ENCODE data around the gene CCDC136. TPM values are rescaled to one million over a fixed set of nuclear protein-coding genes. Genes with fewer than 3 reads are reported as not detected.

Gene CCDC136
- total RNA-seq, 1 experiment from 2014 or later, result 11.1 TPM

DNA sequence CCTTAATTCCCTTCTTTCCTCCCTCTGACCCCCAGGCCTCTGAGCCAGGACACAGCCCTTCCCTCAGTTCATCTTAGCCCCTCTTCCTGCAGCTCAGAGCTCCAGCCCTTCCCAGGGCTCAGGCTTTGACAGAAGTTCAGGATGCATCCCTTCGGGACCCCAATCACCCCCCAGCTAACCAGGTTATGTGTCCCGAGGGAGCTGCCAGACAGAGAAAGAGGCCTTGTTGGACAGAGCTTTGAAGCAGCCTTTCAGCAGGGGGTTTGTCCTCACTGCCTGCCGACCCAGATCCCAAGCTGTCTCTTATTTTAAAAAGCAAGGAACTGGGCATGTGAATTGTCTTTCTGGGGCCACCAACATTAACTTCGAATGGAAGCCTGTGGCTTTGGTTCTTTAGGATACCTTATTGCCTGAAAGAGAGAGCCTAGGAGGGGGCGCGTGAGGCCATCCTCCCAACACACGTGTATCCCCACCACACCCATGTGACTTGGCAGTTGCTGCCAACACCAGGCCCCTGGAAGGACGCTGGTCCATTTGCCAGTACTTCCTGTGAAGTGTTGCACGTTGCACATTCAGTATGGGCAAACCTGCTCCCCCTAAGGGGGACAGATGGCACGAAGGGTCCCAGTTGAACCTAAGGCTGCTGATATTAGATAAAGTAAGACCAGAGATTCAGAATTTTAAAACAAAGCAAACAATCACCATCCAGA lies 858 bp downstream of the CCDC136 start:
- H3K9me2 ChIP-seq (ENCODE audit: insufficient read depth), result no peaks in the 10 kb centered on the region
- no peak overlapping the region for H3K4me3 ChIP-seq (replicated peaks in 1 of 2; ENCODE audit: low read depth in 1 of 2, low read length in 2 of 2)
- H3K27me3 ChIP-seq (ENCODE audit: insufficient read depth, low read length), result no peaks in the 10 kb centered on the region
- H3K9me3 ChIP-seq (ENCODE audit: control insufficient read depth in 1 of 2, insufficient read depth in 1 of 2, low read depth in 1 of 2, low read length in 2 of 2), result no peaks in the 10 kb centered on the region
- RAD21 ChIA-PET (ENCODE audit: low non-redundant PET in 1 of 2, low total read pairs in 2 of 2, uncharacterized antibody in 2 of 2, unreplicated experiment in 2 of 2), result no interaction called here
- H3K9ac ChIP-seq (ENCODE audit: low read length), result no peak overlapping the region
- no peaks in the 10 kb centered on the region for H3K79me2 ChIP-seq (ENCODE audit: insufficient read depth, low read length)
- H3K4me1 ChIP-seq (ENCODE audit: control insufficient read depth in 1 of 2, insufficient read depth in 2 of 2, low read length in 2 of 2), result peaks cover 0 to 6% of the 10 kb centered on the region in 2 experiments; a peak in 1 of 4 replicates
- TF ChIP-seq POLR2AphosphoS5 (IDR thresholded peaks at IDR 0.05; ENCODE audit: low read depth, low read length) (no peak), YY1 (IDR thresholded peaks at IDR 0.05; ENCODE audit: extremely low read depth, insufficient replicate concordance, low read depth, low read length) (no peak), ELF1 (IDR thresholded peaks at IDR 0.05; ENCODE audit: borderline replicate concordance, low read depth) (no peak), EZH2phosphoT487 (IDR thresholded peaks at IDR 0.05; ENCODE audit: borderline replicate concordance) (no peak), SP1 (IDR thresholded peaks at IDR 0.05; ENCODE audit: low read depth) (no peak), TCF7L2 (IDR thresholded peaks at IDR 0.05; ENCODE audit: borderline replicate concordance, extremely low read depth, insufficient read depth, insufficient read length) (no peak), FOSL1 (IDR thresholded peaks at IDR 0.05; ENCODE audit: low read depth) (no peak), SRF (IDR thresholded peaks at IDR 0.05; ENCODE audit: low read depth) (no peak), EGR1 (IDR thresholded peaks at IDR 0.05; ENCODE audit: low read depth) (no peak), ZFX (IDR thresholded peaks at IDR 0.05) (no peak), CEBPB (IDR thresholded peaks at IDR 0.05; ENCODE audit: low read depth) (no peak), RAD21 (IDR thresholded peaks at IDR 0.05; ENCODE audit: low read depth) (no peak), SIN3A (IDR thresholded peaks at IDR 0.05; ENCODE audit: low read depth) (no peak), EZH2 (IDR thresholded peaks at IDR 0.05) (no peak)
- TF ChIP-seq, protein P1, sequence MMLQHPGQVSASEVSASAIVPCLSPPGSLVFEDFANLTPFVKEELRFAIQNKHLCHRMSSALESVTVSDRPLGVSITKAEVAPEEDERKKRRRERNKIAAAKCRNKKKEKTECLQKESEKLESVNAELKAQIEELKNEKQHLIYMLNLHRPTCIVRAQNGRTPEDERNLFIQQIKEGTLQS (IDR thresholded peaks at IDR 0.05), result no peak
- TF ChIP-seq, protein P2, sequence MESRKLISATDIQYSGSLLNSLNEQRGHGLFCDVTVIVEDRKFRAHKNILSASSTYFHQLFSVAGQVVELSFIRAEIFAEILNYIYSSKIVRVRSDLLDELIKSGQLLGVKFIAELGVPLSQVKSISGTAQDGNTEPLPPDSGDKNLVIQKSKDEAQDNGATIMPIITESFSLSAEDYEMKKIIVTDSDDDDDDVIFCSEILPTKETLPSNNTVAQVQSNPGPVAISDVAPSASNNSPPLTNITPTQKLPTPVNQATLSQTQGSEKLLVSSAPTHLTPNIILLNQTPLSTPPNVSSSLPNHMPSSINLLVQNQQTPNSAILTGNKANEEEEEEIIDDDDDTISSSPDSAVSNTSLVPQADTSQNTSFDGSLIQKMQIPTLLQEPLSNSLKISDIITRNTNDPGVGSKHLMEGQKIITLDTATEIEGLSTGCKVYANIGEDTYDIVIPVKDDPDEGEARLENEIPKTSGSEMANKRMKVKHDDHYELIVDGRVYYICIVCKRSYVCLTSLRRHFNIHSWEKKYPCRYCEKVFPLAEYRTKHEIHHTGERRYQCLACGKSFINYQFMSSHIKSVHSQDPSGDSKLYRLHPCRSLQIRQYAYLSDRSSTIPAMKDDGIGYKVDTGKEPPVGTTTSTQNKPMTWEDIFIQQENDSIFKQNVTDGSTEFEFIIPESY (IDR thresholded peaks at IDR 0.05; ENCODE audit: extremely low read depth, insufficient replicate concordance, low read length), result no peak
- TF ChIP-seq, protein P3, sequence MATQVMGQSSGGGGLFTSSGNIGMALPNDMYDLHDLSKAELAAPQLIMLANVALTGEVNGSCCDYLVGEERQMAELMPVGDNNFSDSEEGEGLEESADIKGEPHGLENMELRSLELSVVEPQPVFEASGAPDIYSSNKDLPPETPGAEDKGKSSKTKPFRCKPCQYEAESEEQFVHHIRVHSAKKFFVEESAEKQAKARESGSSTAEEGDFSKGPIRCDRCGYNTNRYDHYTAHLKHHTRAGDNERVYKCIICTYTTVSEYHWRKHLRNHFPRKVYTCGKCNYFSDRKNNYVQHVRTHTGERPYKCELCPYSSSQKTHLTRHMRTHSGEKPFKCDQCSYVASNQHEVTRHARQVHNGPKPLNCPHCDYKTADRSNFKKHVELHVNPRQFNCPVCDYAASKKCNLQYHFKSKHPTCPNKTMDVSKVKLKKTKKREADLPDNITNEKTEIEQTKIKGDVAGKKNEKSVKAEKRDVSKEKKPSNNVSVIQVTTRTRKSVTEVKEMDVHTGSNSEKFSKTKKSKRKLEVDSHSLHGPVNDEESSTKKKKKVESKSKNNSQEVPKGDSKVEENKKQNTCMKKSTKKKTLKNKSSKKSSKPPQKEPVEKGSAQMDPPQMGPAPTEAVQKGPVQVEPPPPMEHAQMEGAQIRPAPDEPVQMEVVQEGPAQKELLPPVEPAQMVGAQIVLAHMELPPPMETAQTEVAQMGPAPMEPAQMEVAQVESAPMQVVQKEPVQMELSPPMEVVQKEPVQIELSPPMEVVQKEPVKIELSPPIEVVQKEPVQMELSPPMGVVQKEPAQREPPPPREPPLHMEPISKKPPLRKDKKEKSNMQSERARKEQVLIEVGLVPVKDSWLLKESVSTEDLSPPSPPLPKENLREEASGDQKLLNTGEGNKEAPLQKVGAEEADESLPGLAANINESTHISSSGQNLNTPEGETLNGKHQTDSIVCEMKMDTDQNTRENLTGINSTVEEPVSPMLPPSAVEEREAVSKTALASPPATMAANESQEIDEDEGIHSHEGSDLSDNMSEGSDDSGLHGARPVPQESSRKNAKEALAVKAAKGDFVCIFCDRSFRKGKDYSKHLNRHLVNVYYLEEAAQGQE (IDR thresholded peaks at IDR 0.05; ENCODE audit: low read depth), result no peak
- TF ChIP-seq, protein P4, sequence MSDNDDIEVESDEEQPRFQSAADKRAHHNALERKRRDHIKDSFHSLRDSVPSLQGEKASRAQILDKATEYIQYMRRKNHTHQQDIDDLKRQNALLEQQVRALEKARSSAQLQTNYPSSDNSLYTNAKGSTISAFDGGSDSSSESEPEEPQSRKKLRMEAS (IDR thresholded peaks at IDR 0.05), result no peak
- TF ChIP-seq, protein P5, sequence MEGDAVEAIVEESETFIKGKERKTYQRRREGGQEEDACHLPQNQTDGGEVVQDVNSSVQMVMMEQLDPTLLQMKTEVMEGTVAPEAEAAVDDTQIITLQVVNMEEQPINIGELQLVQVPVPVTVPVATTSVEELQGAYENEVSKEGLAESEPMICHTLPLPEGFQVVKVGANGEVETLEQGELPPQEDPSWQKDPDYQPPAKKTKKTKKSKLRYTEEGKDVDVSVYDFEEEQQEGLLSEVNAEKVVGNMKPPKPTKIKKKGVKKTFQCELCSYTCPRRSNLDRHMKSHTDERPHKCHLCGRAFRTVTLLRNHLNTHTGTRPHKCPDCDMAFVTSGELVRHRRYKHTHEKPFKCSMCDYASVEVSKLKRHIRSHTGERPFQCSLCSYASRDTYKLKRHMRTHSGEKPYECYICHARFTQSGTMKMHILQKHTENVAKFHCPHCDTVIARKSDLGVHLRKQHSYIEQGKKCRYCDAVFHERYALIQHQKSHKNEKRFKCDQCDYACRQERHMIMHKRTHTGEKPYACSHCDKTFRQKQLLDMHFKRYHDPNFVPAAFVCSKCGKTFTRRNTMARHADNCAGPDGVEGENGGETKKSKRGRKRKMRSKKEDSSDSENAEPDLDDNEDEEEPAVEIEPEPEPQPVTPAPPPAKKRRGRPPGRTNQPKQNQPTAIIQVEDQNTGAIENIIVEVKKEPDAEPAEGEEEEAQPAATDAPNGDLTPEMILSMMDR (IDR thresholded peaks at IDR 0.05 in 2 of 3, conservative IDR thresholded peaks at IDR 0.05 in 1 of 3; ENCODE audit: borderline replicate concordance in 1 of 3, insufficient read depth in 1 of 3, low read depth in 2 of 3, low read length in 2 of 3), result no peak
- no peak for ATAC-seq
- DNase-seq (ENCODE audit: low read depth, low spot score), result no peak
- intact Hi-C loops (cut with micrococcal nuclease), result no loop called here
- H4K20me1 ChIP-seq (ENCODE audit: insufficient read depth), result no peaks in the 10 kb centered on the region
- H3K36me3 ChIP-seq (ENCODE audit: control insufficient read depth in 1 of 2, insufficient read depth in 2 of 2, low read length in 2 of 2), result no peaks in the 10 kb centered on the region
- no peak overlapping the region for H2AFZ ChIP-seq (ENCODE audit: low read depth, low read length, poor library complexity, severe bottlenecking)
- BruUV-seq (replicated peaks), result TSS peak; percentile 60
- CTCF ChIA-PET, result interaction anchor here (0.8 kb wide), 1 partner anchor 91 kb away, joined by 3 read pairs; no protein-coding TSS in a partner anchor
- POLR2A ChIA-PET, result no interaction called here
- no peak overlapping the region for H3K4me2 ChIP-seq (ENCODE audit: low read length)
- no peak overlapping the region for H3K27ac ChIP-seq (ENCODE audit: low read depth, low read length)
